ENCODE results near the gene STX3. TPM values are rescaled to one million over a fixed set of nuclear protein-coding genes. Genes with fewer than 3 reads are reported as not detected.

Gene STX3
- polyA plus RNA-seq, 2 of the 4 experiments (the other 2 are of a cell fraction), result 15.2 to 15.4 TPM

DNA sequence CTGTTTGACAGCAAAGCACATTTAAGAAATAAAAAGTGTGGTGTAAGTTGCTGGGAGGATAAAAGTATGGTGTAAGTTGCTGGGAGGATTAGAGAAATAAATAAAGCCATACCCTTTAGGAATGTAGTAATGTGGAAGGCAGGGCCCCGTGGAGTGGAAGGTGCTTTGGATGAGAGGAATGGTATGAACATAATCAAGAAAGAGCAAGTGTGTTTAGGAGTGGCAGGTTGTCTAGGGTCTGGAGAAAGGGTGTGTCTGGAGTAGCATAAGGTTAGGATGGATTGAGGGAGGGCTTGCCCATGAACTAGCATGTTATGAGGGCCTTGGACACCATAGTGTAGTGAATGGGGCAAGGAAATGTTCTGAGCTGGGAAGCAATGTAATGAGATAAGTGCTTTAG lies 37.3 kb downstream of the STX3 start:
- 82% methylated on average over 1 of the region's 1 CpG for WGBS (ENCODE audit: missing lambda C conversion rate)
- no peak for ATAC-seq

DNA sequence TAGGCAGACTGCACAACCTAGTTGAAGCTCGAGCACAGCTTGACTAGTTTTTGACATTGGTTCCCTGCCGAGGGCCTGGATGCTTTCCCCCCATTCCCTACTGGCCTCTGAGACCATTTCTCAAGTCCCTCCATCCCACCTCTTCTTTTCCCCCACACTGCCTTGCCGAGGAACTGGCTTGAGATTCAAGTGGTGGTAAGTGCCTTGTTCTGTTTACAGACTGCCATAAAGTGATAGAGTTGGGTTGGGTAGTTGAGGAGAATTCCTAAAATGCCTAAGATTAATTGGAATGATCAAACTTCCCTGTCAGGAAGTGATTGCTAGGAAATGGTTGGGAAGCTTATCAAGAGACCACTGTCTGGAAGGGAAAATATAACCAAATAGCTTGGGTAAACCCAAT lies 39.2 kb downstream of the STX3 start:
- H3K27ac ChIP-seq, result no peak overlapping the region
- H3K4me3 ChIP-seq, result no peak overlapping the region
- WGBS (ENCODE audit: missing lambda C conversion rate), result 82% methylated on average over 3 of the region's 3 CpGs
- CTCF ChIA-PET, result no interaction called here
- H3K9me3 ChIP-seq, result no peaks in the 10 kb centered on the region
- no peak for TF ChIP-seq BCL3 (IDR thresholded peaks at IDR 0.05)
- TF ChIP-seq, protein P1, sequence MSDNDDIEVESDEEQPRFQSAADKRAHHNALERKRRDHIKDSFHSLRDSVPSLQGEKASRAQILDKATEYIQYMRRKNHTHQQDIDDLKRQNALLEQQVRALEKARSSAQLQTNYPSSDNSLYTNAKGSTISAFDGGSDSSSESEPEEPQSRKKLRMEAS (IDR thresholded peaks at IDR 0.05), result no peak
- TF ChIP-seq NFE2L2 (conservative IDR thresholded peaks at IDR 0.05; ENCODE audit: low read length), result no peak
- TF ChIP-seq CHD2 (IDR thresholded peaks at IDR 0.05; ENCODE audit: low read length, partially characterized antibody), result no peak
- no peak for TF ChIP-seq POLR2AphosphoS2 (conservative IDR thresholded peaks at IDR 0.05; ENCODE audit: low read length)
- TF ChIP-seq GATA3 (IDR thresholded peaks at IDR 0.05; ENCODE audit: borderline replicate concordance), result no peak
- TF ChIP-seq CBX8 (IDR thresholded peaks at IDR 0.05), result no peak
- no peak for TF ChIP-seq RARB (CRISPR knock-in tag; IDR thresholded peaks at IDR 0.05)
- no peak for TF ChIP-seq POLR2A (IDR thresholded peaks at IDR 0.05; ENCODE audit: low read length)
- TF ChIP-seq, protein P2, sequence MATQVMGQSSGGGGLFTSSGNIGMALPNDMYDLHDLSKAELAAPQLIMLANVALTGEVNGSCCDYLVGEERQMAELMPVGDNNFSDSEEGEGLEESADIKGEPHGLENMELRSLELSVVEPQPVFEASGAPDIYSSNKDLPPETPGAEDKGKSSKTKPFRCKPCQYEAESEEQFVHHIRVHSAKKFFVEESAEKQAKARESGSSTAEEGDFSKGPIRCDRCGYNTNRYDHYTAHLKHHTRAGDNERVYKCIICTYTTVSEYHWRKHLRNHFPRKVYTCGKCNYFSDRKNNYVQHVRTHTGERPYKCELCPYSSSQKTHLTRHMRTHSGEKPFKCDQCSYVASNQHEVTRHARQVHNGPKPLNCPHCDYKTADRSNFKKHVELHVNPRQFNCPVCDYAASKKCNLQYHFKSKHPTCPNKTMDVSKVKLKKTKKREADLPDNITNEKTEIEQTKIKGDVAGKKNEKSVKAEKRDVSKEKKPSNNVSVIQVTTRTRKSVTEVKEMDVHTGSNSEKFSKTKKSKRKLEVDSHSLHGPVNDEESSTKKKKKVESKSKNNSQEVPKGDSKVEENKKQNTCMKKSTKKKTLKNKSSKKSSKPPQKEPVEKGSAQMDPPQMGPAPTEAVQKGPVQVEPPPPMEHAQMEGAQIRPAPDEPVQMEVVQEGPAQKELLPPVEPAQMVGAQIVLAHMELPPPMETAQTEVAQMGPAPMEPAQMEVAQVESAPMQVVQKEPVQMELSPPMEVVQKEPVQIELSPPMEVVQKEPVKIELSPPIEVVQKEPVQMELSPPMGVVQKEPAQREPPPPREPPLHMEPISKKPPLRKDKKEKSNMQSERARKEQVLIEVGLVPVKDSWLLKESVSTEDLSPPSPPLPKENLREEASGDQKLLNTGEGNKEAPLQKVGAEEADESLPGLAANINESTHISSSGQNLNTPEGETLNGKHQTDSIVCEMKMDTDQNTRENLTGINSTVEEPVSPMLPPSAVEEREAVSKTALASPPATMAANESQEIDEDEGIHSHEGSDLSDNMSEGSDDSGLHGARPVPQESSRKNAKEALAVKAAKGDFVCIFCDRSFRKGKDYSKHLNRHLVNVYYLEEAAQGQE (IDR thresholded peaks at IDR 0.05), result no peak
- no peak for TF ChIP-seq FOXS1 (CRISPR knock-in tag; IDR thresholded peaks at IDR 0.05)
- TF ChIP-seq, protein P3, sequence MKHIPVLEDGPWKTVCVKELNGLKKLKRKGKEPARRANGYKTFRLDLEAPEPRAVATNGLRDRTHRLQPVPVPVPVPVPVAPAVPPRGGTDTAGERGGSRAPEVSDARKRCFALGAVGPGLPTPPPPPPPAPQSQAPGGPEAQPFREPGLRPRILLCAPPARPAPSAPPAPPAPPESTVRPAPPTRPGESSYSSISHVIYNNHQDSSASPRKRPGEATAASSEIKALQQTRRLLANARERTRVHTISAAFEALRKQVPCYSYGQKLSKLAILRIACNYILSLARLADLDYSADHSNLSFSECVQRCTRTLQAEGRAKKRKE (CRISPR knock-in tag; IDR thresholded peaks at IDR 0.05; ENCODE audit: low read depth), result no peak
- no peak for TF ChIP-seq KDM1A (IDR thresholded peaks at IDR 0.05; ENCODE audit: low read depth)
- no peak for TF ChIP-seq NPAS2 (CRISPR knock-in tag; IDR thresholded peaks at IDR 0.05; ENCODE audit: borderline replicate concordance)
- no peak for TF ChIP-seq MAZ (IDR thresholded peaks at IDR 0.05; ENCODE audit: borderline replicate concordance, low read depth, low read length)
- no peak for TF ChIP-seq FOSB (CRISPR knock-in tag; IDR thresholded peaks at IDR 0.05)
- no peak for TF ChIP-seq PHF8 (IDR thresholded peaks at IDR 0.05; ENCODE audit: borderline replicate concordance, low read depth)
- TF ChIP-seq RCOR1 (IDR thresholded peaks at IDR 0.05; ENCODE audit: low read depth, low read length), result no peak
- no peak for TF ChIP-seq CHD4 (IDR thresholded peaks at IDR 0.05; ENCODE audit: borderline replicate concordance)
- no peak for TF ChIP-seq HOXA7 (CRISPR knock-in tag; IDR thresholded peaks at IDR 0.05)
- FAIRE-seq, result no peak
- no peaks in the 10 kb centered on the region for H3K4me1 ChIP-seq
- no peak for ATAC-seq
- no peak for DNase-seq (ENCODE audit: low read depth in 1 of 2, low spot score in 1 of 2)
- no peak overlapping the region for H3K4me2 ChIP-seq
- POLR2A ChIA-PET, result no interaction called here

More for the DNA sequence above, 37.3 kb downstream of the STX3 start:
- Histone ChIP-seq H3K4me1 (peaks cover 3% of the 10 kb centered on the region), H3K4me3 (no peak overlapping the region), H3K4me2 (no peak overlapping the region), H3K9me3 (no peaks in the 10 kb centered on the region), H3K27ac (no peak overlapping the region)
- TF ChIP-seq SREBF2 (IDR thresholded peaks at IDR 0.05) (no peak), POLR2A (IDR thresholded peaks at IDR 0.05; ENCODE audit: low read length) (no peak)
- ChIA-PET POLR2A (no interaction called here), CTCF (interaction anchor here (1.1 to 3.6 kb wide), 5 partner anchors 9 to 39 kb away, joined by 4 to 24 read pairs (median 4); no protein-coding TSS in a partner anchor)
- FAIRE-seq (no peak), DNase-seq (ENCODE audit: low read depth in 1 of 2, low spot score in 1 of 2) (no peak)

All from A549 (cell line).